ACC112 (cell line): ENCODE results near the gene CELA2A.
A peak's percentile ranks its signal among the peaks of the same experiment; 100 is the strongest.
"Not testable (repeated sequence)": the region's sequence is repeated elsewhere in the genome, so short reads cannot be mapped to it uniquely, and the experiment has no call there.

Source experiments
- H2AFZ ChIP-seq: fragments of 200-600 bp; sonication (generic); one replicate; pipeline ENCODE4 v1.6.0; 2017; ENCODE audit warnings: antibody characterized with exemption, low read length; ENCODE audit not compliant: unreplicated experiment
- H3K27ac ChIP-seq: fragments of 200-600 bp; sonication (generic); 2 replicates; pipeline ENCODE4 v1.5.1; 2014; ENCODE audit warnings: low read depth, mild to moderate bottlenecking, antibody characterized with exemption, low read length, moderate library complexity
- H3K27me3 ChIP-seq: fragments of 200-600 bp; sonication (generic); 2 replicates; pipeline ENCODE4 v1.6.1; 2014; ENCODE audit warnings: mild to moderate bottlenecking, antibody characterized with exemption, low read length, moderate library complexity, mixed read lengths; ENCODE audit not compliant: insufficient read depth
- H3K36me3 ChIP-seq: fragments of 200-600 bp; sonication (generic); 2 replicates; pipeline ENCODE4 v1.6.1; 2016; ENCODE audit warnings: mild to moderate bottlenecking, antibody characterized with exemption, low read length, moderate library complexity, mixed read lengths; ENCODE audit not compliant: insufficient read depth
- H3K4me1 ChIP-seq: fragments of 200-600 bp; sonication (generic); one replicate; pipeline ENCODE4 v1.6.1; 2016; ENCODE audit warnings: low read length, mixed read lengths; ENCODE audit not compliant: insufficient read depth, unreplicated experiment, control insufficient read depth
- H3K4me3 ChIP-seq: fragments of 200-600 bp; sonication (generic); 2 replicates; pipeline ENCODE4 v1.5.1; 2014; ENCODE audit warnings: mild to moderate bottlenecking, low read depth, low read length
- H3K79me2 ChIP-seq: fragments of 200-600 bp; sonication (generic); one replicate; pipeline ENCODE4 v1.6.0; 2016; ENCODE audit warnings: low read length; ENCODE audit not compliant: control insufficient read depth, unreplicated experiment, insufficient read depth

CELA2A gene

DNA sequence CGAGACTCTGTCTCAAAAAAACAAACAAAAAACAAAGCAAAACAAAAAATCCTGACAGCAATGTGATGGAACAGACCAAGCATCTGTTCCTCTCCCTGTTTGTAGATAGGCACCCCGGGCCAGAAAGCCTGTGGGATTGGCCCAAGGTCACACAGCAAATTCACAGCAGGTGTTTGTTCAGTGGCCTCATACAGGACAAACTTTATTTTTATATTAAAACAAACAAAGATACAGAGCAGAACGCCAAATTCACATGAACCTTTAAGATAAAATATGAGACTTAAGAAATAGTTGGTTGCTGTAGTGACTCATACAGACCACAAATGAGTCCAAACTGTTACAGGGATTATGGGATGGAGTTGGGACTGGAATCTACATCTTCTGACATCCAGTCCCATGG lies 2.3 kb upstream of the CELA2A start:
- Histone ChIP-seq H3K27ac (peak overlapping the region; percentile 26; the same call in 1 of the 2 replicates), H3K4me3 (no peak overlapping the region), H3K27me3 (no peaks in the 10 kb centered on the region), H2AFZ (no peak overlapping the region), H3K79me2 (no peaks in the 10 kb centered on the region), H3K4me1 (peaks cover 11% of the 10 kb centered on the region), H3K36me3 (no peaks in the 10 kb centered on the region)

DNA sequence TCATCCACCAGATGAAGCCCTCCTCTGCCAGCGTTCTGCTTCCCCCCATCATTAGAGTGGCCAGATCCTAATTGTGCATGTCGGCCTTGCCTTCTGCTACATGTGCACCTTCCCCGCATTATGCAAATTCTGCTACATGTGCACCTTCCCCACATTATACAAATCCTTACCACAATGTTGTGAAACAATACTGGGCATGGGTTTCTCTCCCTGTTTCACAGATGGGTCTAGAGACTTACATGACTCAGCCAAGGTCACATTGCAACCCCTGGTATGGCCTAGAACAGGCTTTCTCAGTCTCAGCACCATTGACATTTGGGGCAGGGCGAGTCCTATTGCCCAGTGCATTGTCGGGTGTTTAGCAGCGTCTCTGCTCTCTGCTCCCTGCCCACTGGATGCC lies 1.0 kb upstream of the CELA2A start:
- H3K4me1 ChIP-seq = peaks cover 20% of the 10 kb centered on the region
- H2AFZ ChIP-seq = no peak overlapping the region
- no peaks in the 10 kb centered on the region for H3K36me3 ChIP-seq
- no peaks in the 10 kb centered on the region for H3K79me2 ChIP-seq
- no peak overlapping the region for H3K27ac ChIP-seq
- no peak overlapping the region for H3K4me3 ChIP-seq
- H3K27me3 ChIP-seq = no peaks in the 10 kb centered on the region

DNA sequence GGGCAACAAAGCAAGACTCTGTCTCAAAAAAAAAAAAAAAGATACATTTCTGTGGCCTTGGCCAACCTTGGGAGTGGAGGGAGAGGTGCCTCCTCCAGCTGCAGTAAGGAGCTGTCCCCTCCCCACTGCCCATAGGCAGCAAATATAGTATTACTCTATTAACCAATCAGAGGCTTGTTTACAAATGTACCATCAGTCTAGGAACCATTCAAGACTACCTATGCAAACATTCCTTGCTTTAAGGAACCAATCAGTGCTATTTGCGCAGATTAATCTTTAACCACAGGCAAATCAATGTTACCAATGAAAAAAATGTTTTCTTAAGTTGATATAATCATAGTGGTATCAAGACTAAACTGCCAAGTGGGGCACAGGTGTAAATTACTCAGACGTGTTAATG lies 1.1 kb downstream of the CELA2A start:
- Histone ChIP-seq H2AFZ (no peak overlapping the region), H3K4me1 (peaks cover 20% of the 10 kb centered on the region), H3K27ac (no peak overlapping the region), H3K4me3 (no peak overlapping the region), H3K27me3 (no peaks in the 10 kb centered on the region), H3K79me2 (no peaks in the 10 kb centered on the region), H3K36me3 (no peaks in the 10 kb centered on the region)

DNA sequence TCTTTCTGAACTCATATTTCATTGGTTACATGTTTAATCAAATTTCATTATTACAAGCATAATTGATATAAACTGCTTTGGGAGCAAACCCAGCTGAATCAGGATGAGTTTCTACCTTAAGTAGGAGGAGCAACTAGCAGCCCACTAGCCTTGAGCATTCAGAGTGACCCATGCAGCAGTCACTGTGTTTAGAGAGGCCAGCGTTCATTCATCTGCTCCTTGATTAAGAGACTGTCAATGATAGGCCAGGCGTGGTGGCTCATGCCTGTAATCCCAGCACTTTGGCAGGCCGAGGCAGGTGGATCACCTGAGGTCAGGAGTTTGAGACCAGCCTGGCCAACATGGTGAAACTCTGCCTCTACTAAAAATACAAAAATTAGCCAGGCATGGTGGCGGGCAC lies 1.9 kb downstream of the CELA2A start:
- H3K27ac ChIP-seq, H3K79me2 ChIP-seq, H3K27me3 ChIP-seq, H3K4me3 ChIP-seq, H3K36me3 ChIP-seq, H2AFZ ChIP-seq: not testable (repeated sequence)
- H3K4me1 ChIP-seq = peaks cover 20% of the 10 kb centered on the region

DNA sequence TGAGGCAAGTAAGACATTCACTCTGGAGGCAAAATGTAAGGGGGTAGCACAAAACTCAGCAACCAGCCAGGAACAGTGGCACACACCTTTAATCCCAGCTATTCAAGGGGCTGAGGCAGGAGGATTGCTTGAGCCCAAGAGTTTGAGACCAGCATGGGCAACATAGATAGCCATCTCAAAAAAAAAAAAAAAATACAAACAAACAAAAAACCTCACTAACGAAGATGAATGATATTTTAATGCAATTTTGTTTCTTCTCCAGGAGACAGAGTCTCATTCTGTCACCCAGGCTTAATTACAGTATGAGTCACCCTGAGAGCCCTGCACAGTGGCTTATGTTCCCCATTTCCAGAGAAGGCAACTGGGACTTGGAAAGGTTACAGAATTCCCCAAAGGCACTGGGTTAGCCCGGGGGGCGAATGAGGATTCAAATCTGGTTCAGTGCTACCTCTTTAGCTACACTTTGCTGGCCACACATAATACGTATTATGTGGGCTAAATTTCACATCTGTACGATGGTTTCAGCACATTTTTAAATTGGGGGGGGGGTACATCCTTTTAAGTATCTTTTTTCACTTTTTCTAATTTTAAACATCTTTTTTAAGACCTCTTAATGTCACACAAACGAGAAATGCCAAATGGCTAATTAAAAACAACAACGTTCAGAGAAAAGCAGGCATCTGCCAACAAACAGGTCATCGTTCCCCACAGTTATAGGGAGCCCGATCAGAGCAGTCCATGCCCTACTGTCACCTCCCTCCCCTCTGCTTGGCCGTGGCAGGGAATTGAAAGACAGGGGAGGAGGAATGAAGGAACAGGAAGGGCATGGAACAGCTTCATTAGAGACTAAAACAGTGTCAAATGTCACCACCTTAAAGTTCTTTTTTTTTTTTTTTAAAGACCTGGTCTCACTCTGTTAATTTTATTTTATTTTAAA lies 3.5 kb downstream of the CELA2A start:
- Histone ChIP-seq H3K4me3 (no peak overlapping the region), H3K36me3 (no peaks in the 10 kb centered on the region), H3K27me3 (no peaks in the 10 kb centered on the region), H3K79me2 (no peaks in the 10 kb centered on the region), H3K4me1 (peaks cover 15% of the 10 kb centered on the region), H3K27ac (no peak overlapping the region), H2AFZ (no peak overlapping the region)

DNA sequence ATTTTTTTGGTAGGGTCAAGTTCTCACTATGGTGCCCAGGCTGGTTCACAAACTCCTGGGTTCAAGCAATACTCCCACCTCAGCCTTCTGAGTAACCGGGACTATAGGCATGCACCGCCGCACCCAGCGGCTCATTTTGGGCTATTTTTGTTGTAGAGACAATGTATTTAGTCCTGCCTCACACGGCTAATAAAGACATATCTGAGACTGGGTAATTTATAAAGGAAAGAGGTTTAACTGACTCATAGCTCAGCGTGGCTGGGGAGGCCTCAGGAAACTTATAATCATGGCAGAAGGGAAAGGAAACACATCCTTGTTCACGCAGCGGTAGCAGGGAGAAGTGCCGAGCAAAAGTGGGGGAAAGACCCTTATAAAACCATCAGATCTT lies 4.2 kb downstream of the CELA2A start:
- no peak overlapping the region for H3K4me3 ChIP-seq
- H3K27ac ChIP-seq = no peak overlapping the region
- no peaks in the 10 kb centered on the region for H3K36me3 ChIP-seq
- no peaks in the 10 kb centered on the region for H3K79me2 ChIP-seq
- peaks cover 15% of the 10 kb centered on the region for H3K4me1 ChIP-seq
- no peaks in the 10 kb centered on the region for H3K27me3 ChIP-seq
- H2AFZ ChIP-seq = no peak overlapping the region

DNA sequence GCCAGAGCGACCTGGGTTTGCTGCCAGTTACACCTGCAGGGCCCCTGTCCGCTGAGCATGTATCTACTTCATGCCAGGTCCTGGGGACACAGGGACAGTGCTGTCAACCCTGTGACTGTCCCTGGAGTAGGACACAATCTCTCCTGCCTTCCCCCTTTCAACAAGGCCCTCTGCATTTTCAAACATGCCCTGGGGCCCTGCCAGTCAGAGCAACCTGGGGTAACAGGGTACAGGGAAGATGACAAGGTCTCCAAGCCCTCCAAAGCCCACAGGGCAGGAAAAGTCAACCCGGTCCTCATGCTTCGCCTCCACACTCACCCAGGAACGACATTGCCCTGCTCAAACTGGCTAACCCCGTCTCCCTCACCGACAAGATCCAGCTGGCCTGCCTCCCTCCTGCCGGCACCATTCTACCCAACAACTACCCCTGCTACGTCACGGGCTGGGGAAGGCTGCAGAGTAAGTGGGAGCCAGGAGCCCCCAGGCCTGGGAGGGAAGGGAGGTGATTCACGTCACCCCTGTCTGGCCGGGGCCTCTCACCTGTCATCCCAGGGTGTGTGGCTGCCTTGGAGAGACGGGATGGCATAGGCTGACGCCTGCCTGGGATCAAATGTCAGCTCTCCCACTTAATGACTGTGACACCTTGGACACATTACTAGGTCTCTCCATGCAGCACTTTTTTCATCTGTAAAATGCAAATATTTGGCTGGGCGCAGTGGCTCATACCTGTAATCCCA lies 6.7 kb downstream of the CELA2A start:
- not testable (repeated sequence) for H3K36me3 ChIP-seq, H3K27me3 ChIP-seq, H2AFZ ChIP-seq, H3K4me3 ChIP-seq, H3K79me2 ChIP-seq, H3K27ac ChIP-seq
- peaks cover 15% of the 10 kb centered on the region for H3K4me1 ChIP-seq

DNA sequence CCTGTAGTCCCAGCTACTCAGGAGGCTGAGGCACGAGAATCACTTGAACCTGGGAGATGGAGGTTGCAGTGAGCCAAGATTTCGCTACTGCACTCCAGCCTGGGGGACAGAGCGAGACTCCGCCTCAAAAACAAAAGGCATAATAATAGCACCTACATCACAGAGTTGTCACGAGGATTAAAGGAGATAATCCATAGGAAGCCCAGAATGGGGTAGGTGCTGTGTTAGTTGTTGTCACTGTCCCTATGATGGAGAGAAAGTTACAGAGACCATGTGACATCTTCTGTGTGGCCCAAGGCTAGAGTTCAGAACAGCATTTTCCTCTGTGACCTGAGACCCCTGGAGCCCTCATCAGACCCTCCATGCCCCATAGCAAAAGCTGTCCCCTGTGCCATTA lies 7.4 kb downstream of the CELA2A start:
- not testable (repeated sequence) for H3K36me3 ChIP-seq, H3K79me2 ChIP-seq, H3K27me3 ChIP-seq, H2AFZ ChIP-seq, H3K4me3 ChIP-seq, H3K27ac ChIP-seq
- peaks cover 15% of the 10 kb centered on the region for H3K4me1 ChIP-seq

DNA sequence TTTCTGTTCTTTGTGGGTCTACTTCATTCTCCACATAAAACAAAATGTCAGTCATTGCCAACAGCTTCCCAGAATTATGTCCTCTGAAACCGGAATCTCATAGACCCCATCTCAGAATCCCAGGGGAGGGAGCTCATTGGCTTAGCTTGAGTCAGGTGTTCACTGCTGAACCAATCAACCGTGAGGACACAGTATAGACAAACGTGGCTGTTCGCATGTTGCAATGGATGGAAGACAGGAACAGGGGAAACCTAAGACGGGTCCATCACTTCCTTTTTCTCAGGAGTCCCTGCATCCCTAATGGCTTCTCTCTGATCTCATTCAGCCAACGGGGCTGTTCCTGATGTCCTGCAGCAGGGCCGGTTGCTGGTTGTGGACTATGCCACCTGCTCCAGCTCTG lies 9.1 kb downstream of the CELA2A start:
- no peak overlapping the region for H3K27ac ChIP-seq
- H2AFZ ChIP-seq = no peak overlapping the region
- H3K36me3 ChIP-seq = no peaks in the 10 kb centered on the region
- H3K27me3 ChIP-seq = no peaks in the 10 kb centered on the region
- peaks cover 6% of the 10 kb centered on the region for H3K4me1 ChIP-seq
- H3K4me3 ChIP-seq = no peak overlapping the region
- no peaks in the 10 kb centered on the region for H3K79me2 ChIP-seq

DNA sequence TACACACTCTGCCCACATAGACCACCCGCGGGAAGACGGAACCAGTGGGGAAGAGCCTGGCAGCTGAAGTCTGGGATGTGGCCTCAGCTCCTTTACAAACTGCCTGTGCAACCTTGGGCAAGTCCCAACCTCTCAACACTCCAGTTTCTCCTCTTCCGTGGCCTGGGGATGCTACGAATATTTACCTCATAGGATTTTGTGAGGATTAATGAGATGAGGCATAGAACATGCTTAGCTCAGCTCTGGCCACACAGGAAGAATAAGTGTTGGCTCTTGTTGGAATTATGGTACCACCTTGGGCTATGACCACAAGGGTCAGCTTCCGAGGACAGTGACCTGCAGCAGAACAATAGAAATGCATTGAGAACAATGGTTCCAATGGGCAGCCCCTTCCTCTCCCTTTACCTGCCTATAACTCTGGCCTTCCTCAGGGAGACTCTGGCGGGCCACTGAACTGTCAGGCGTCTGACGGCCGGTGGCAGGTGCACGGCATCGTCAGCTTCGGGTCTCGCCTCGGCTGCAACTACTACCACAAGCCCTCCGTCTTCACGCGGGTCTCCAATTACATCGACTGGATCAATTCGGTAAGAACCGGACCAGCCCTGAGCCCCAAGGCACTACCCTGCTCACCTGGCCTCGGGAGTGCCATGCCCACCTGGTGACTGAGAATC lies 10.6 kb downstream of the CELA2A start:
- not testable (repeated sequence) for H3K79me2 ChIP-seq, H3K4me3 ChIP-seq, H3K27me3 ChIP-seq, H3K4me1 ChIP-seq, H3K27ac ChIP-seq, H3K36me3 ChIP-seq, H2AFZ ChIP-seq
